ENCODE results near the gene TMA7.

TMA7 gene

GRCh38 chr3:48493203-48493501 lies 53.1 kb downstream of the TMA7 start:
- in situ Hi-C loops (cut with MboI; ENCODE audit: low sequenced_read_pairs): no loop called here
